Measurements from ENCODE around the gene LRP10.

Gene LRP10

GRCh38 chr14:22919601-22919921 is 48.0 kb downstream of the LRP10 start:
- no peak for DNase-seq (ENCODE audit: low spot score)

GRCh38 chr14:22920697-22921096 is 49.2 kb downstream of the LRP10 start:
- no peak for DNase-seq (ENCODE audit: low spot score)

- no peak for DNase-seq (ENCODE audit: low spot score)
Measured at GRCh38 chr14:22922294-22922693, 50.8 kb downstream of the LRP10 start.

GRCh38 chr14:22923746-22924145 is 52.2 kb downstream of the LRP10 start:
- DNase-seq (ENCODE audit: low spot score) = no peak

- no peak for DNase-seq (ENCODE audit: low spot score)
Measured at GRCh38 chr14:22925513-22925912, 54.0 kb downstream of the LRP10 start.

GRCh38 chr14:22926316-22926715 is 54.8 kb downstream of the LRP10 start:
- DNase-seq (ENCODE audit: low spot score) = no peak

GRCh38 chr14:22928237-22929103 is 56.9 kb downstream of the LRP10 start:
- DNase-seq (ENCODE audit: low spot score) = no peak

- peak; percentile 93 for DNase-seq (ENCODE audit: low spot score)
Measured at GRCh38 chr14:22929104-22929960, 57.8 kb downstream of the LRP10 start, which contains the start of gene PRMT5. Gene PRMT5 (minus strand): TSS chr14:22929376. CDS start chr14:22929361, 15 bp downstream.

GRCh38 chr14:22929961-22930364 is 58.4 kb downstream of the LRP10 start:
- DNase-seq (ENCODE audit: low spot score) = no peak

Measured in HuH-7.5 (cell line).